Smooth muscle cell (in vitro differentiated cells): ENCODE data around the gene ALKBH3. TPM values are rescaled to one million over a fixed set of nuclear protein-coding genes. Genes with fewer than 3 reads are reported as not detected.
A peak's percentile ranks its signal among the peaks of the same experiment; 100 is the strongest.

Experiments used
- DNase-seq: peaks from one replicate; lab custom pipeline; 2025; ENCODE audit not compliant: unreplicated experiment; lab: John Stamatoyannopoulos, UW
- H2AFZ ChIP-seq: fragments of 200-600 bp; sonication (generic); 2 replicates; pipeline ENCODE4 v1.6.0; 2016; ENCODE audit warnings: antibody characterized with exemption, low read depth, mild to moderate bottlenecking
- H3F3A ChIP-seq: fragments of 200-600 bp; sonication (generic); 2 replicates; pipeline ENCODE4 v1.6.0; 2017; ENCODE audit warnings: antibody characterized with exemption, low read depth
- H3K27ac ChIP-seq: fragments of 200-600 bp; sonication (generic); 2 replicates; pipeline ENCODE4 v1.5.1; 2016; ENCODE audit warnings: low read depth, mild to moderate bottlenecking
- H3K27me3 ChIP-seq: fragments of 200-600 bp; sonication (generic); 2 replicates; pipeline ENCODE4 v1.6.1; 2016; ENCODE audit warnings: low read depth, mild to moderate bottlenecking
- H3K36me3 ChIP-seq: fragments of 200-600 bp; sonication (generic); 2 replicates; pipeline ENCODE4 v1.5.1; 2016; ENCODE audit warnings: low read depth
- H3K4me1 ChIP-seq: fragments of 200-600 bp; sonication (generic); 2 replicates; pipeline ENCODE4 v1.5.1; 2016; ENCODE audit warnings: low read depth
- H3K4me2 ChIP-seq: fragments of 200-600 bp; sonication (generic); 2 replicates; pipeline ENCODE4 v1.6.0; 2016; ENCODE audit warnings: mild to moderate bottlenecking
- H3K4me3 ChIP-seq: fragments of 200-600 bp; sonication (generic); 2 replicates; pipeline ENCODE4 v1.5.1; 2016; ENCODE audit warnings: mild to moderate bottlenecking
- H3K79me2 ChIP-seq: fragments of 200-600 bp; sonication (generic); 2 replicates; pipeline ENCODE4 v1.6.0; 2016; ENCODE audit warnings: low read depth, mild to moderate bottlenecking
- H3K9ac ChIP-seq: fragments of 200-600 bp; sonication (generic); 2 replicates; pipeline ENCODE4 v1.6.0; 2016; ENCODE audit warnings: low read depth
- H3K9me3 ChIP-seq: fragments of 200-600 bp; sonication (generic); replicated peaks from 2 replicates; pipeline ENCODE4 v1.5.1; 2016; ENCODE audit warnings: low read depth
- H4K20me1 ChIP-seq: fragments of 200-600 bp; sonication (generic); 2 replicates; pipeline ENCODE4 v1.6.0; 2016; ENCODE audit warnings: low read depth
- CTCF ChIP-seq: fragments of 200-600 bp; sonication (generic); IDR thresholded peaks from 2 replicates; pipeline ENCODE4 v1.5.1; 2017; ENCODE audit warnings: borderline replicate concordance, mild to moderate bottlenecking, antibody characterized with exemption; ENCODE audit not compliant: insufficient read depth, poor library complexity, severe bottlenecking
- WGBS: methylation state at CpG from one replicate; pipeline ENCODE4 v1.1.7; 2016; ENCODE audit warnings: low lambda C conversion rate; 5-methylcytosine and 5-hydroxymethylcytosine counted together
- polyA plus RNA-seq: library from polyadenylated mRNA; unstranded; fragments of >200 nt; fragmentation: Nextera tagmentation; extraction: Ambion mirVana; gene quantifications from 2 replicates; pipeline ENCODE4 v1.2.1, GENCODE V29; 2016
- total RNA-seq: library from RNA; depleted of rRNA; stranded (reverse); fragments of >200 nt; gene quantifications from 2 replicates; pipeline ENCODE4 v1.2.3, GENCODE V29; 2014

The ALKBH3 gene
- total RNA-seq: 31.7 and 34.3 TPM in 2 replicates
- 29.9 and 37.1 TPM in 2 replicates for polyA plus RNA-seq

- 2% methylated on average over 27 of the region's 36 CpGs for WGBS
- Histone ChIP-seq H4K20me1 (no peaks in the 10 kb centered on the region), H3K36me3 (peaks cover 6% of the 10 kb centered on the region), H3K27me3 (peaks cover 30% of the 10 kb centered on the region), H3K79me2 (peaks cover 10% of the 10 kb centered on the region), H3K27ac (no peak within 1 kb of the TSS), H3K4me3 (peak within 1 kb of the TSS; percentile 85), H3K9me3 (no peaks in the 10 kb centered on the region), H3F3A (no peaks in the 10 kb centered on the region), H3K4me1 (peaks cover 8% of the 10 kb centered on the region), H2AFZ (peak within 1 kb of the TSS; percentile 99), H3K4me2 (peak within 1 kb of the TSS; percentile 95), H3K9ac (peak within 1 kb of the TSS; percentile 90)
- DNase-seq: peak; percentile 54
- TF ChIP-seq CTCF: no peak
These were observed at the start of gene ALKBH3 for GRCh38 chr11:43880640-43881159. Gene ALKBH3, plus strand, starts transcription at chr11:43880831. Its CDS starts 1,822 bp downstream, at chr11:43882653.

- Histone ChIP-seq H3K9me3 (no peaks in the 10 kb centered on the region), H3K36me3 (no peaks in the 10 kb centered on the region), H2AFZ (no peak overlapping the region), H3K79me2 (no peaks in the 10 kb centered on the region), H3F3A (peaks cover 36% of the 10 kb centered on the region), H3K4me3 (peak overlapping the region; percentile 11), H3K9ac (peak overlapping the region; percentile 78), H3K4me2 (peak overlapping the region; percentile 71), H3K4me1 (peaks cover 12% of the 10 kb centered on the region), H4K20me1 (no peaks in the 10 kb centered on the region), H3K27me3 (no peaks in the 10 kb centered on the region), H3K27ac (peak overlapping the region; percentile 95)
- WGBS: 4% methylated on average over 5 of the region's 5 CpGs
- peak; percentile 6 for DNase-seq
- TF ChIP-seq CTCF: no peak
These were observed 49.6 kb upstream of the ALKBH3 start for GRCh38 chr11:43830928-43831440.

GRCh38 chr11:43832536-43832935 lies 48.1 kb upstream of the ALKBH3 start:
- no peaks in the 10 kb centered on the region for H3K79me2 ChIP-seq
- H3K4me3 ChIP-seq: no peak overlapping the region
- H3K27ac ChIP-seq: peak overlapping the region; percentile 93
- 96% methylated on average over 4 of the region's 4 CpGs for WGBS
- DNase-seq: no peak
- H4K20me1 ChIP-seq: no peaks in the 10 kb centered on the region
- no peaks in the 10 kb centered on the region for H3K27me3 ChIP-seq
- TF ChIP-seq CTCF: no peak
- no peaks in the 10 kb centered on the region for H3K36me3 ChIP-seq
- no peak overlapping the region for H3K9ac ChIP-seq
- peaks cover 12% of the 10 kb centered on the region for H3K4me1 ChIP-seq
- H3K9me3 ChIP-seq: no peaks in the 10 kb centered on the region
- no peak overlapping the region for H2AFZ ChIP-seq
- H3F3A ChIP-seq: peaks cover 36% of the 10 kb centered on the region
- no peak overlapping the region for H3K4me2 ChIP-seq

GRCh38 chr11:43833657-43834073 lies 47.0 kb upstream of the ALKBH3 start:
- 92% methylated on average over 1 of the region's 1 CpG for WGBS
- Histone ChIP-seq H3K4me1 (peaks cover 12% of the 10 kb centered on the region), H4K20me1 (no peaks in the 10 kb centered on the region), H3K9ac (peak overlapping the region; percentile 47), H3K27me3 (no peaks in the 10 kb centered on the region), H3K79me2 (no peaks in the 10 kb centered on the region), H3K36me3 (no peaks in the 10 kb centered on the region), H3K4me2 (no peak overlapping the region), H3K9me3 (no peaks in the 10 kb centered on the region), H2AFZ (no peak overlapping the region), H3K4me3 (no peak overlapping the region), H3F3A (peaks cover 36% of the 10 kb centered on the region), H3K27ac (peak overlapping the region; percentile 79)
- DNase-seq: no peak
- TF ChIP-seq CTCF: no peak
